H1 (cell line): ENCODE data around the gene TCERG1L. TPM values are rescaled to one million over a fixed set of nuclear protein-coding genes. Genes with fewer than 3 reads are reported as not detected.

ENCODE experiments used
- CEBPB ChIP-seq: IDR thresholded peaks from 2 replicates; pipeline ENCODE4 v1.6.1; 2012; ENCODE audit warnings: low read depth, low read length
- NANOG ChIP-seq: IDR thresholded peaks from 2 replicates; pipeline ENCODE4 v1.6.1; 2011; ENCODE audit warnings: low read length, low read depth, mild to moderate bottlenecking, inconsistent platforms; ENCODE audit not compliant: insufficient read depth, poor library complexity, severe bottlenecking
- NRF1 ChIP-seq: IDR thresholded peaks from 2 replicates; pipeline ENCODE4 v1.6.1; 2011; ENCODE audit warnings: mild to moderate bottlenecking, low read depth, low read length, improper control_type of control experiment
- SP4 ChIP-seq: IDR thresholded peaks from 2 replicates; pipeline ENCODE4 v1.6.1; 2012; ENCODE audit warnings: low read length, inconsistent platforms
- polyA plus RNA-seq, 7 experiments: library from polyadenylated mRNA; depleted of rRNA in 3 of 7; stranded (reverse) in 5 of 7; unstranded in 2 of 7; fragments of >200 nt in 5 of 7; fragments of 200-250 nt in 2 of 7; gene quantifications; 1 replicate in 5 of 7; 2 replicates in 1 of 7; 4 replicates in 1 of 7; pipeline versions ENCODE4 v1.2.1 to v1.2.3, GENCODE V29; 2011 to 2013; ENCODE audit warnings: missing spikeins in 2 of 7, mixed read lengths in 2 of 7
- total RNA-seq: library from RNA; stranded (reverse); fragmentation: NEBNext Ultra II Directional; extraction: Animal tissue kit (Norgen Biotek cat#: 25700); gene quantifications from 2 replicates; pipeline ENCODE4 v1.2.1, GENCODE V29; 2021

The TCERG1L gene
- total and polyA plus RNA-seq, 2 of the 8 experiments (the other 6 are each of a cell fraction or from before 2014, with no cell fraction given): 3.9 to 6.9 TPM

DNA sequence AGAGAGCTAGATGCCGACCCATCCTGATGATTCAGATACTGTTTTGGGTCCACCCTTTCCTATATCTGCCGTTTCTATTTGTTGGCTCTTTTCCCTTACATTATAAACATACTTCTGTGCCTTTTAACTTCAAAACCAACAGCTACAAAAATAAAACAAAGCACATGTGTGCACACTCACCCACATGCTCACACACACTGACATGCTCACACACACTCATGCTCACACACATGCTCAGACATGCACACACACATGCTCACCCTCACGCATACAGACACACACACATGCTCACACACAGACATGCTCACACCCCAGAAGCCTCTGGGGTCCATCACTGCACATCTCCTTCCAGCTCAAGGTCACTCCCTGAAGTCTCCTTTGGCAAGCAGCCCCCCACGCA is 88.1 kb downstream of the TCERG1L start (continued):
- TF ChIP-seq NANOG (no peak), NRF1 (no peak), SP4 (no peak), CEBPB (no peak)
